Neural cell (in vitro differentiated cells): Measurements from ENCODE around the gene EIF2B2.
A peak's percentile ranks its signal among the peaks of the same experiment; 100 is the strongest.

Experiments
- EP300 ChIP-seq: fragments of 450-650 bp; conservative IDR thresholded peaks from 2 replicates; pipeline ENCODE4 v1.6.1; 2014; ENCODE audit warnings: antibody characterized with exemption, mild to moderate bottlenecking, moderate library complexity; ENCODE audit not compliant: poor library complexity, severe bottlenecking
- EZH2 ChIP-seq: fragments of 200-600, 300-800 bp; shearing (Covaris generic), sonication (generic); IDR thresholded peaks from 2 replicates; pipeline ENCODE4 v1.6.1; 2014; ENCODE audit warnings: antibody characterized with exemption, low read length, borderline replicate concordance, mild to moderate bottlenecking; ENCODE audit not compliant: insufficient read depth, poor library complexity, severe bottlenecking
- MXI1 ChIP-seq: fragments of 450-650 bp; conservative IDR thresholded peaks from 2 replicates; pipeline ENCODE4 v1.6.1; 2014; ENCODE audit warnings: antibody characterized with exemption, mild to moderate bottlenecking; ENCODE audit not compliant: poor library complexity, severe bottlenecking
- POLR2AphosphoS5 ChIP-seq: IDR thresholded peaks from 2 replicates; pipeline ENCODE4 v1.6.1; 2012
- RAD21 ChIP-seq: fragments of 450-650 bp; conservative IDR thresholded peaks from 2 replicates; pipeline ENCODE4 v1.6.1; 2014; ENCODE audit warnings: antibody characterized with exemption, mild to moderate bottlenecking, moderate library complexity
- SMC3 ChIP-seq: fragments of 450-650 bp; conservative IDR thresholded peaks from 2 replicates; pipeline ENCODE4 v1.6.1; 2014; ENCODE audit warnings: antibody characterized with exemption, mild to moderate bottlenecking, moderate library complexity; ENCODE audit not compliant: poor library complexity
- TAF1 ChIP-seq: IDR thresholded peaks from 2 replicates; pipeline ENCODE4 v1.6.1; 2012; ENCODE audit warnings: low read depth
- TF ChIP-seq, protein P1 (sequence below): fragments of 450-650 bp; IDR thresholded peaks from 2 replicates; pipeline ENCODE4 v1.5.1; 2014; ENCODE audit warnings: antibody characterized with exemption, mild to moderate bottlenecking, moderate library complexity; ENCODE audit not compliant: poor library complexity, severe bottlenecking

- TF ChIP-seq EZH2 (no peak), POLR2AphosphoS5 (peak; percentile 82), RAD21 (peak; percentile 53), EP300 (peak; percentile 61), TAF1 (no peak), SMC3 (peak; percentile 36), MXI1 (peak; percentile 93)
- TF ChIP-seq, protein P1, sequence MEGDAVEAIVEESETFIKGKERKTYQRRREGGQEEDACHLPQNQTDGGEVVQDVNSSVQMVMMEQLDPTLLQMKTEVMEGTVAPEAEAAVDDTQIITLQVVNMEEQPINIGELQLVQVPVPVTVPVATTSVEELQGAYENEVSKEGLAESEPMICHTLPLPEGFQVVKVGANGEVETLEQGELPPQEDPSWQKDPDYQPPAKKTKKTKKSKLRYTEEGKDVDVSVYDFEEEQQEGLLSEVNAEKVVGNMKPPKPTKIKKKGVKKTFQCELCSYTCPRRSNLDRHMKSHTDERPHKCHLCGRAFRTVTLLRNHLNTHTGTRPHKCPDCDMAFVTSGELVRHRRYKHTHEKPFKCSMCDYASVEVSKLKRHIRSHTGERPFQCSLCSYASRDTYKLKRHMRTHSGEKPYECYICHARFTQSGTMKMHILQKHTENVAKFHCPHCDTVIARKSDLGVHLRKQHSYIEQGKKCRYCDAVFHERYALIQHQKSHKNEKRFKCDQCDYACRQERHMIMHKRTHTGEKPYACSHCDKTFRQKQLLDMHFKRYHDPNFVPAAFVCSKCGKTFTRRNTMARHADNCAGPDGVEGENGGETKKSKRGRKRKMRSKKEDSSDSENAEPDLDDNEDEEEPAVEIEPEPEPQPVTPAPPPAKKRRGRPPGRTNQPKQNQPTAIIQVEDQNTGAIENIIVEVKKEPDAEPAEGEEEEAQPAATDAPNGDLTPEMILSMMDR = peak; percentile 61
Observed at GRCh38 chr14:75002392-75003249, at the start of gene EIF2B2.
